Left renal pelvis (tissue), 4 donors: Measurements from ENCODE around the gene KHNYN. TPM values are rescaled to one million over a fixed set of nuclear protein-coding genes. Genes with fewer than 3 reads are reported as not detected.
"Not testable (repeated sequence)": the region's sequence is repeated elsewhere in the genome, so short reads cannot be mapped to it uniquely, and the experiment has no call there.

Experiments used
- DNase-seq, 4 donors: peaks; one replicate each; pipeline ENCODE4 v3.0.0-alpha.2; 2013; ENCODE audit warnings: low read depth in 4 of 4, low spot score in 3 of 4
- polyA plus RNA-seq, 4 donors: library from polyadenylated mRNA; unstranded; fragments of 120-200 nt; gene quantifications; one replicate each; pipeline ENCODE4 v1.2.1, GENCODE V29; 2013; ENCODE audit not compliant: insufficient read length in 4 of 4

Gene KHNYN
- polyA plus RNA-seq, 4 donors, result 35.8 to 50.0 (median 40.5) TPM

DNA sequence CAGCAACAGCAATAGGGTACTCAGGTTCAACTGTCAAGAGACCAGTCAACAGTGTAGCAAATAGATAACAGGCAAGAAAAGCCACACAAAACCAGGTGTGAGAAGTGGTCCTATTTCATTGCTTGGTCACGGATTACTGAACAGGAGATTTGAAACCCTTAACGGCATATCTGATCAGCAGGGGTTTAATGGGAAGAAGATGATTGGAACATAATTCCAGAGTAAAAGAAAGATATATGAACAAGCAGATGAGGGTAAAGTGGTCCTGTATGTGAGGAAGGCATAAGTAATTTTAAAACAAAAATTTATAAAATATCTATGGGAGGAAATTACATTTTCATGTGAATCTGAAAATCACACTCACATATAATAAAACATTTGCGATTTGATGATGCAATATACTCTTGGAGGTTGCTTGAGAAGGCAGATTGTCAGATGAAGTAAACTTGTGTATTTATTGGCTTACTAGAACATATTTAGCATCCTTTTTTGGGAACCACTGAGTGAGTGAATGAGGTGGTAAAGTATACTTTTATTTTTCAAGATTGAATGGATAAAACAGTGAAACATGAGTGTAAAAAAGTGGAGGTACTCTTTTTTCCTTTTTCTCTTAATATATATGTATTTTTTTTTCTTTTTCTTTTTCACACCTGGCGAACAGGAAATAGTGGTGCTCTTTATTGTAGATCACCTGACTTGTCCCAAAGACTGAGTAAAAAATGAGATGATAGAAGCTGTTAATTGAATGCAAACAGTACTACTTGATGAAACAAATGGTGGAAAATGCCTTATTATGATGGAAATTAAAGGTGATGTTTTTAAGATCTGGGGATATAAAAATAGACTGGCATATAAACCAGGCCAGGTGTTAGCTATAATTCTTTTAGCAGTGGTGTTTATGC is 34.4 kb downstream of the KHNYN start:
- DNase-seq, result no peak

DNA sequence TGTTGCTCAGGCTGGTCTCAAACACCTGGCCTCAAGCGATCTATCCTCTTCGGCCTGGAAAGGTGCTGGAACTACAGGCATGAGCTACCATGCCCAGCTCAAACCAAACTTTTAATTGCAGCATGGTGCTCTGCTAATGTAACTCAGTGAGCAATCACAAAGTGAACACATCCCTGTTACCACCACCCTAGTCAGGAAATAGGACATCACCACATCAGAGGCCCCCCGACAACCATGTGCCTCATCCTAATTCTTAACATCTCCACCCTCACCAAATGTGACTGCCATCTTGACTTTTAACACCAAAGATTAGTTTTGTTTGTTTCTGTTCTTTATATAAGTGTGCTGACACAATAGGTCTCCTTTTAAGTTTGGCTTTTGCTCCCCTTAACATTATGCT is 35.6 kb downstream of the KHNYN start:
- no peak for DNase-seq

GRCh38 chr14:24465805-24466204 is 36.1 kb downstream of the KHNYN start:
- no peak for DNase-seq

DNA sequence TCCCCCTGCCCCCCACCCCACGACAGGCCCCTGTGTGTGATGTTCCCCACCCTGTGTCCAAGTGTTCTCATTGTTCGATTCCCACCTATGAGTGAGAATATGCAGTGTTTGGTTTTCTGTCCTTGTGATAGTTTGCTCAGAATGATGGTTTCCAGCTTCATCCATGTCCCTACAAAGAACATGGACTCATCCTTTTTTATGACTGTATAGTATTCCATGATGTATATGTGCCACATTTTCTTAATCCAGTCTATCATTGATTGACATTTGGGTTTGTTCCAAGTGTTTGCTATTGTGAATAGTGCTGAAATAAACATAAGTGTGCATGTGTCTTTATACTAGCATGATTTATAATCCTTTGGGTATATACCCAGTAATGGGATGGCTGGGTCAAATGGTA is 40.7 kb downstream of the KHNYN start:
- not testable (repeated sequence) for DNase-seq

GRCh38 chr14:24473211-24473610 is 43.5 kb downstream of the KHNYN start:
- no peak for DNase-seq

DNA sequence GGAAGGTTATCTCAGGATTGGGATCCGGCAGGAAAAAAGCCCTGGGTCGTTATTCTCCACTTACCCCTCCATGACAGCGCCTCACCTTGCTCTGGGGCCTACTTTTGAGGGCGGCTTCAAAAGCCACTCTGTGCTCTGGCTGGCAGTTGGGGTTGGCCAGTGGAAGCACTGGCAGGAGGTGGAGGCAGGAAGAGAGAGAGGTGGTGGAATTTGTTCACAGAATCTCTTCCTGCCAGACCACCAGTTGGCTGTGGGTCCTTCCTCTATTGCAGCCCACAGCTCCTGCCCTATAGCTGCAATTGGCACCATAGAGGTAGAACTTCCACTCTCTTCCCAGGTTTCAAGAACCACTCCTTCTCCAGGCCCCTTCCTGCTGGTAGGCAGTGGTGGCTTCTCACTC is 45.5 kb downstream of the KHNYN start:
- DNase-seq, result no peak

- not testable (repeated sequence) for DNase-seq
Measured at GRCh38 chr14:24479999-24480398, 50.2 kb downstream of the KHNYN start.

DNA sequence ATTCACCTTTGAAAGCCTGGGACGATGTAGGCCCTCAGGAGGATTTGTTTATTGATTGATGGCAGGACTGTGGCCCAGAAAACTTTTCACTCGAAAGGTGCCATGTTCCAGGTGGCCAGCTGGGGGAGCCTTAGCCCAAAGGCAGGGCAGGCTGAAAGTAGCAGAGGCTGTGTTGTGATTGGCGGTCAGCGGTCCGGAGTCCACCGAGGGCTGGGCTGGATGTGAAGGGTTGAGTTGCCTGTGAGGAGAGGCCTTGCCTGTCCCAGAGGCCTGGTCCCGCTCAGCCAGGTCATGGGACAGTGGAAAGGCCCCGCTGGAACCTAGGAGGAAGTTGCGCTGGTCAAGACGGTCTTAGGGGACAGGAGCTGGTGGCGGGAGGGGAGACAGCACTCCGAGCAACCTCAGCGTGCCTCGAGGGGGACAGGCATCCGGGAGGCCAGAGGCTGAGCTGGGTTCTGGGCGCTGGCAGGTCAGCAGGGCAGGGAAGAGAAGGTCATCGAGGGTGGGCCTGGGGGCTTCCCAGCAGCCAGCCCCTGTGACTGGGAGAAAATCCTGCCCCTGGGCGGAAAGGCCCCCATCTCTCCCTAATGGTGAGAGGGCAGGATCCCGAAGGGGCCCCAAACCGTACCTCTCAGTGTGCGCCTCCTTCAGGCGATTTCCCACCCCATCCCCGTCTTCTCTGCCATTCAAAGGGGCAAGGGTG is 52.0 kb downstream of the KHNYN start:
- DNase-seq, result no peak

- DNase-seq, result not testable (repeated sequence)
Measured at GRCh38 chr14:24482699-24483303, 53.0 kb downstream of the KHNYN start.

- DNase-seq, result no peak
Measured at GRCh38 chr14:24483604-24484252, 54.0 kb downstream of the KHNYN start.

Other genes with a start within 250 kb of the KHNYN start
- gene IPO4, start 241.1 kb upstream of the KHNYN start, polyA plus RNA-seq, result 10 to 100 TPM; 19.8 to 39.5 (median 31.0) TPM
- 10 to 100 TPM; 32.9 to 43.7 (median 35.4) TPM for gene TM9SF1, start 234.5 kb upstream of the KHNYN start, polyA plus RNA-seq
- 10 to 100 TPM in 1 of 4 donors, 1 to 10 TPM in 3; 4.2 to 12.0 (median 5.6) TPM for gene TSSK4, start 224.3 kb upstream of the KHNYN start, polyA plus RNA-seq
- gene CHMP4A, start 216.5 kb upstream of the KHNYN start, polyA plus RNA-seq, result 10 to 100 TPM; 27.8 to 58.4 (median 52.0) TPM
- 10 to 100 TPM in 3 of 4 donors, 1 to 10 TPM in 1; 8.3 to 16.9 (median 11.3) TPM for gene MDP1, start 213.9 kb upstream of the KHNYN start, polyA plus RNA-seq
- 100 to 1,000 TPM; 189 to 230 (median 217) TPM for gene NEDD8, start 197.6 kb upstream of the KHNYN start, polyA plus RNA-seq
- 100 to 1,000 TPM in 3 of 4 donors, 10 to 100 TPM in 1; 65.6 to 124 (median 117) TPM for gene GMPR2, start 197.0 kb upstream of the KHNYN start, polyA plus RNA-seq
- gene TINF2, start 187.3 kb upstream of the KHNYN start, polyA plus RNA-seq, result 10 to 100 TPM; 57.3 to 62.1 (median 60.1) TPM
- 1 to 10 TPM; 1.6 to 6.6 (median 2.6) TPM for gene TGM1, start 166.8 kb upstream of the KHNYN start, polyA plus RNA-seq
- 10 to 100 TPM; 19.4 to 28.6 (median 20.3) TPM for gene RABGGTA, start 158.4 kb upstream of the KHNYN start, polyA plus RNA-seq
- 10 to 100 TPM; 27.8 to 54.8 (median 43.2) TPM for gene DHRS1, start 130.2 kb upstream of the KHNYN start, polyA plus RNA-seq
- gene NOP9, start 130.1 kb upstream of the KHNYN start, polyA plus RNA-seq, result 10 to 100 TPM; 20.0 to 27.0 (median 25.4) TPM
- 10 to 100 TPM; 20.2 to 28.4 (median 24.5) TPM for gene CIDEB, start 122.0 kb upstream of the KHNYN start, polyA plus RNA-seq
- 1 to 10 TPM; 1.7 to 4.4 (median 3.0) TPM for gene LTB4R2, start 119.8 kb upstream of the KHNYN start, polyA plus RNA-seq
- gene LTB4R, start 118.5 kb upstream of the KHNYN start, polyA plus RNA-seq, result 1 to 10 TPM; 2.1 to 6.5 (median 4.9) TPM
- gene ADCY4, start 94.9 kb upstream of the KHNYN start, polyA plus RNA-seq, result 10 to 100 TPM in 3 of 4 donors, 1 to 10 TPM in 1; 8.4 to 23.3 (median 20.0) TPM
- gene RIPK3, start 90.0 kb upstream of the KHNYN start, polyA plus RNA-seq, result 1 to 10 TPM; 2.3 to 4.3 (median 3.8) TPM
- gene NFATC4, start 61.8 kb upstream of the KHNYN start, polyA plus RNA-seq, result 100 to 1,000 TPM in 1 of 4 donors, 10 to 100 TPM in 3; 52.5 to 151 (median 78.2) TPM
- 10 to 100 TPM; 46.0 to 95.5 (median 49.4) TPM for gene NYNRIN, start 31.0 kb upstream of the KHNYN start, polyA plus RNA-seq
- gene CBLN3, start 286 bp upstream of the KHNYN start, polyA plus RNA-seq, result 1 to 10 TPM; 2.2 to 4.7 (median 2.6) TPM
- 10 to 100 TPM; 37.9 to 82.1 (median 52.3) TPM for gene SDR39U1, start 12.8 kb downstream of the KHNYN start, polyA plus RNA-seq
- under 1 TPM; 0.16 to 0.58 (median 0.34) TPM for gene CMA1, start 78.3 kb downstream of the KHNYN start, polyA plus RNA-seq
- under 1 TPM; 0.30 to 0.95 (median 0.54) TPM for gene CTSG, start 146.3 kb downstream of the KHNYN start, polyA plus RNA-seq
- under 1 TPM in 2 of 4 donors, not detected in 2; 0.21 to 0.53 TPM for gene GZMH, start 179.7 kb downstream of the KHNYN start, polyA plus RNA-seq
- under 1 TPM; 0.22 to 0.75 (median 0.46) TPM for gene GZMB, start 204.2 kb downstream of the KHNYN start, polyA plus RNA-seq